Measurements from ENCODE around the gene ATP6V0A1.
"Not testable (repeated sequence)": the region's sequence is repeated elsewhere in the genome, so short reads cannot be mapped to it uniquely, and the experiment has no call there.

The ATP6V0A1 gene

DNA sequence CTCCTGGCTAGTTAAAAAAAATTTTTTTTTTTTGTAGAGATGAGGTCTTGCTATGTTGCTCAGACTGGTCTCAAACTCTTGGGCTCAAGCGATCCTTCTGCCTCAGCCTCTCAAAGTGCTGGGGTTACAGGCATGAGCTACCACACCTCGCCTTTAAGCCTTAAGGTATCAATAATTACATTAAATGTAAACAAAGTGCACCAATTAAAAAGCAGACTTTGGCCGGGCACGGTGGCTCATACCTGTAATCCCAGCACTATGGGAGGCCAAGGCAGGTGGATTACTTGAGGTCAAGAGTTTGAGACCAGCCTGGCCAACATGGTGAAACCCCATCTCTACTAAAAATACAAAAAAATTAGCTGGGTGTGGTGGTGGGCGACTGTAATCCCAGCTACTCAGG is 7.4 kb upstream of the ATP6V0A1 start:
- ATAC-seq: not testable (repeated sequence)

GRCh38 chr17:42453439-42453838 is 5.2 kb upstream of the ATP6V0A1 start:
- no peak for TF ChIP-seq PPARA (CRISPR knock-in tag; IDR thresholded peaks at IDR 0.05; ENCODE audit: borderline replicate concordance)
- no peak for ATAC-seq

- ATAC-seq: not testable (repeated sequence)
Observed at GRCh38 chr17:42454987-42455386, 3.7 kb upstream of the ATP6V0A1 start.

DNA sequence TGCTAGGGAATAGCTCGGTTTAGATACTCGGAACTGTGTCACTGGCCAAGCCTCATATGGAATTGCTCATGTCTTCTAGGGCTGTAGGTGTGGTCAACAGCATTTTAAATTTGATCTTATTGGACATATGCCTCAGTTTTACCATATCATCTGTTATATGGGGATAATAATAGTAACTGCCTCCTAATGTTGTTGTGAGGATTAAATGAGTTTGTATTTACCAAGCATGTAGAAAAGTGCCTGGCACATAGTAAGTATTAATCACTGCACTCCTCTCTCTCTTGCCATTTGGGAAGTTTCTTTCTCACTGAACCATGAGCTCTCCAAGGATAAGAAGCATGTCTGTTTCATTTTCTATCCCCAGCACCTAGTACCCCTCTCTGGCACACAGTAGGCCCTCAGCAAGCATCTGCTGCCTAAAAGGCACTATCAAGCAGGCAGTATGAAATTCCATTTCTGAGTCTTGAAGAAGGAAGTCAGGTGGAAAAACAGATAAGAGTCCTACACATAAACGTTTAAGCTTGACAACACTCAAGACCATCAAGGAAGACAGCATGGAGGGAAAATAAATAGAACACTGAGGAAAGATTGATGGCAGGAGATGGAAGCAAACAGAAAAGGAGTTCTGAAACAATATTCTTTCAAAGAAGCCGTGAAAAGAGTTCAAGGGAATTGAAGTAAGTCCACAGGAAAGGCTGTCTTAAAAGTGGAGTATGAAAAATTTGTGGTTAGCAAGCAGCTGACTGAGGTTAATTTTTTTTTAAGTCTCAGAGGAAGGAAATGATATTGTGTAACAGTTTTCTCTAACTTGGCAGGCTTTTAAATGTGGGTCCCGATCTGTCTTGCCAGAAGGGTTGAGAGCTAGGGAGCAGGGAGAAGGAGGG is 2.2 kb upstream of the ATP6V0A1 start:
- ATAC-seq: no peak
- TF ChIP-seq ARNTL (CRISPR knock-in tag; IDR thresholded peaks at IDR 0.05; ENCODE audit: borderline replicate concordance, low read depth): no peak
- no peak for TF ChIP-seq ZFP3 (CRISPR knock-in tag; IDR thresholded peaks at IDR 0.05)
- no peak for TF ChIP-seq ZFP30 (CRISPR knock-in tag; IDR thresholded peaks at IDR 0.05)
- peak; percentile 80 for TF ChIP-seq ZNF70 (CRISPR knock-in tag; IDR thresholded peaks at IDR 0.05)
- TF ChIP-seq ESRRG (CRISPR knock-in tag; IDR thresholded peaks at IDR 0.05): no peak
- no peak for TF ChIP-seq GLIS3 (CRISPR knock-in tag; IDR thresholded peaks at IDR 0.05)
- no peak for TF ChIP-seq CSDC2 (CRISPR knock-in tag; IDR thresholded peaks at IDR 0.05)

GRCh38 chr17:42457107-42457792 is 1.4 kb upstream of the ATP6V0A1 start:
- TF ChIP-seq, protein P1, sequence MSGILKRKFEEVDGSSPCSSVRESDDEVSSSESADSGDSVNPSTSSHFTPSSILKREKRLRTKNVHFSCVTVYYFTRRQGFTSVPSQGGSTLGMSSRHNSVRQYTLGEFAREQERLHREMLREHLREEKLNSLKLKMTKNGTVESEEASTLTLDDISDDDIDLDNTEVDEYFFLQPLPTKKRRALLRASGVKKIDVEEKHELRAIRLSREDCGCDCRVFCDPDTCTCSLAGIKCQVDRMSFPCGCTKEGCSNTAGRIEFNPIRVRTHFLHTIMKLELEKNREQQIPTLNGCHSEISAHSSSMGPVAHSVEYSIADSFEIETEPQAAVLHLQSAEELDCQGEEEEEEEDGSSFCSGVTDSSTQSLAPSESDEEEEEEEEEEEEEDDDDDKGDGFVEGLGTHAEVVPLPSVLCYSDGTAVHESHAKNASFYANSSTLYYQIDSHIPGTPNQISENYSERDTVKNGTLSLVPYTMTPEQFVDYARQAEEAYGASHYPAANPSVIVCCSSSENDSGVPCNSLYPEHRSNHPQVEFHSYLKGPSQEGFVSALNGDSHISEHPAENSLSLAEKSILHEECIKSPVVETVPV (CRISPR knock-in tag; IDR thresholded peaks at IDR 0.05): no peak
- TF ChIP-seq OSR1 (CRISPR knock-in tag; IDR thresholded peaks at IDR 0.05) (no peak), ARNTL (CRISPR knock-in tag; IDR thresholded peaks at IDR 0.05; ENCODE audit: borderline replicate concordance, low read depth) (no peak), TCF4 (CRISPR knock-in tag; IDR thresholded peaks at IDR 0.05; ENCODE audit: borderline replicate concordance) (no peak), TOX (CRISPR knock-in tag; IDR thresholded peaks at IDR 0.05; ENCODE audit: borderline replicate concordance) (no peak), SNAI2 (CRISPR knock-in tag; IDR thresholded peaks at IDR 0.05) (no peak), ZNF565 (CRISPR knock-in tag; conservative IDR thresholded peaks at IDR 0.05; ENCODE audit: low read depth) (no peak), ZNF70 (CRISPR knock-in tag; IDR thresholded peaks at IDR 0.05) (no peak), ZFP30 (CRISPR knock-in tag; IDR thresholded peaks at IDR 0.05) (no peak), ZFP3 (CRISPR knock-in tag; IDR thresholded peaks at IDR 0.05) (no peak), ISL1 (CRISPR knock-in tag; IDR thresholded peaks at IDR 0.05) (no peak), ESRRG (CRISPR knock-in tag; IDR thresholded peaks at IDR 0.05) (no peak), CSDC2 (CRISPR knock-in tag; IDR thresholded peaks at IDR 0.05) (no peak)
- TF ChIP-seq, protein P2, sequence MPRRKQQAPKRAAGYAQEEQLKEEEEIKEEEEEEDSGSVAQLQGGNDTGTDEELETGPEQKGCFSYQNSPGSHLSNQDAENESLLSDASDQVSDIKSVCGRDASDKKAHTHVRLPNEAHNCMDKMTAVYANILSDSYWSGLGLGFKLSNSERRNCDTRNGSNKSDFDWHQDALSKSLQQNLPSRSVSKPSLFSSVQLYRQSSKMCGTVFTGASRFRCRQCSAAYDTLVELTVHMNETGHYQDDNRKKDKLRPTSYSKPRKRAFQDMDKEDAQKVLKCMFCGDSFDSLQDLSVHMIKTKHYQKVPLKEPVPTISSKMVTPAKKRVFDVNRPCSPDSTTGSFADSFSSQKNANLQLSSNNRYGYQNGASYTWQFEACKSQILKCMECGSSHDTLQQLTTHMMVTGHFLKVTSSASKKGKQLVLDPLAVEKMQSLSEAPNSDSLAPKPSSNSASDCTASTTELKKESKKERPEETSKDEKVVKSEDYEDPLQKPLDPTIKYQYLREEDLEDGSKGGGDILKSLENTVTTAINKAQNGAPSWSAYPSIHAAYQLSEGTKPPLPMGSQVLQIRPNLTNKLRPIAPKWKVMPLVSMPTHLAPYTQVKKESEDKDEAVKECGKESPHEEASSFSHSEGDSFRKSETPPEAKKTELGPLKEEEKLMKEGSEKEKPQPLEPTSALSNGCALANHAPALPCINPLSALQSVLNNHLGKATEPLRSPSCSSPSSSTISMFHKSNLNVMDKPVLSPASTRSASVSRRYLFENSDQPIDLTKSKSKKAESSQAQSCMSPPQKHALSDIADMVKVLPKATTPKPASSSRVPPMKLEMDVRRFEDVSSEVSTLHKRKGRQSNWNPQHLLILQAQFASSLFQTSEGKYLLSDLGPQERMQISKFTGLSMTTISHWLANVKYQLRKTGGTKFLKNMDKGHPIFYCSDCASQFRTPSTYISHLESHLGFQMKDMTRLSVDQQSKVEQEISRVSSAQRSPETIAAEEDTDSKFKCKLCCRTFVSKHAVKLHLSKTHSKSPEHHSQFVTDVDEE (CRISPR knock-in tag; IDR thresholded peaks at IDR 0.05): no peak
- no peak for ATAC-seq

GRCh38 chr17:42459256-42459800 is 650 bp downstream of the ATP6V0A1 start:
- TF ChIP-seq ARNTL (CRISPR knock-in tag; IDR thresholded peaks at IDR 0.05; ENCODE audit: borderline replicate concordance, low read depth) (no peak), ZNF565 (CRISPR knock-in tag; conservative IDR thresholded peaks at IDR 0.05; ENCODE audit: low read depth) (no peak), SNAI2 (CRISPR knock-in tag; IDR thresholded peaks at IDR 0.05) (0 out of 2 replicates have a peak, but pooled peaks have one; percentile 23)
- peak; percentile 61 for ATAC-seq

DNA sequence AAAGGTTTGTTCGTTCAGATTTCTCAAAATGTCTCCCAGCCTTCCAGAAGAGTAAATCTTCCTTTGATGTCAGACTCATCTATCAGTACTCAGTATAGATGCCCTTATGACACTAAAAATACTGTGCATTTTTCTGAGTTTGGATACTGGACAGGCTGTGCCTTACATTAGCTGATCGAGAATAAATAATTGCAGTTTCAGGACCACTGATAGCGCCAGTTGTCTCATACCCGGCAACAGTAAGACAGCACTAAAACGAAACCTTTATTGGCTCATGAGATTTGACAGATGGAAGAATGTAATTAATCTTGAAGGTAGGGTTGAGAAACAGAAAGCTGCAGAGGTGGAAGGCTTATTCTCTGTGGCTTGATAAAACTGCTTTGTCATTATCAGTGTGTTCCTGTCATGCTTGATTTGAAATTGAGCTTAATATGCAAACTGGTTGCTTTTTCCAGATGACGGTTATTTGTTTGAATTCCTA is 1.2 kb downstream of the ATP6V0A1 start:
- TF ChIP-seq ISL1 (CRISPR knock-in tag; IDR thresholded peaks at IDR 0.05) (peak; percentile 21; the same call in 1 of the 2 replicates), BACH2 (CRISPR knock-in tag; IDR thresholded peaks at IDR 0.05; ENCODE audit: borderline replicate concordance) (no peak)
- peak; percentile 72 for ATAC-seq

Measured in SK-N-SH treated with all-trans-retinoic acid at 6 μM for 48 hours (cell line).